Measurements from ENCODE around the gene INHBC.
"Not testable (repeated sequence)": the region's sequence is repeated elsewhere in the genome, so short reads cannot be mapped to it uniquely, and the experiment has no call there.

INHBC gene

GRCh38 chr12:57439762-57440266, 5.2 kb downstream of the INHBC start:
- no peak overlapping the region for H3K4me3 ChIP-seq (ENCODE audit: insufficient read length, low read depth)
- DNase-seq (ENCODE audit: low read depth, low spot score) = no peak
- no peak for TF ChIP-seq ZNF274 (IDR thresholded peaks at IDR 0.05; ENCODE audit: low read depth, low read length)
- TF ChIP-seq YY1 (IDR thresholded peaks at IDR 0.05; ENCODE audit: insufficient read depth, insufficient read length) = no peak
- TF ChIP-seq SUZ12 (IDR thresholded peaks at IDR 0.05; ENCODE audit: extremely low read depth, insufficient read depth, insufficient read length) = no peak
- H3K9me3 ChIP-seq (ENCODE audit: insufficient read depth, low read length) = no peaks in the 10 kb centered on the region
- H3K4me1 ChIP-seq (ENCODE audit: insufficient read depth, insufficient read length) = peaks cover under 1% of the 10 kb centered on the region
- no peak overlapping the region for H3K9ac ChIP-seq (ENCODE audit: insufficient read length, low read depth)
- no peaks in the 10 kb centered on the region for H3K27me3 ChIP-seq (ENCODE audit: insufficient read depth, insufficient read length)
- H3K36me3 ChIP-seq (ENCODE audit: insufficient read depth, insufficient read length, low read length) = no peaks in the 10 kb centered on the region

GRCh38 chr12:57441393-57441792, 6.8 kb downstream of the INHBC start:
- not testable (repeated sequence) for H3K9ac ChIP-seq (ENCODE audit: insufficient read length, low read depth); H3K36me3 ChIP-seq (ENCODE audit: insufficient read depth, insufficient read length, low read length); H3K27me3 ChIP-seq (ENCODE audit: insufficient read depth, insufficient read length); DNase-seq (ENCODE audit: low read depth, low spot score); H3K4me3 ChIP-seq (ENCODE audit: insufficient read length, low read depth); H3K9me3 ChIP-seq (ENCODE audit: insufficient read depth, low read length); H3K4me1 ChIP-seq (ENCODE audit: insufficient read depth, insufficient read length)

DNA sequence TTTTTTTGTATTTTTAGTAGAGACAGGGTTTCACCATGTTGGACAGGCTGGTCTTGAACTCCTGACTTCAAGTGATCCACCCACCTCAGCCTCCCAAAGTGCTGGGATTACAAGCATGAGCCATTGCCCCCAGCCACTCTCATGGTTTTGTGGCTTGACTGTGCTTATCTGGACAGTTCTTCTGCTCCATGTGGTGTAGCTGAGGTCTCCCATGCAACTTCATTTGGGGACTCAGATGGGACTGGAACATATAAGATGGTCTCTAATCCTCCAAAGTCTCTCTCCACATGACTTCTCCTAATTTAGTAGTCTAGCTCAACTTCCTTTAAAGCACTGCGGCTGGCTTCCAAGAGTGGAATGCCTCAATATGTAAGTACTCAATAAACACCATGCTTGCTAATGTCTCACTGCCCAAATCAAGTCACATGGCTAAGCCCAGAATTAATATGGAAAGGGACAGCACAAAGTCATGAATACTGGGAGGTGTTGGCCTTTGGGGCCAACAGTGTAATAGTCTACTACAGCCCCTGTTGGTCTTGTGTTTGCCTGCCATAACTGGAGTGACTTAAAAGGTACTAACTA, 7.4 kb downstream of the INHBC start:
- TF ChIP-seq ZNF274 (IDR thresholded peaks at IDR 0.05; ENCODE audit: low read depth, low read length) (no peak), YY1 (IDR thresholded peaks at IDR 0.05; ENCODE audit: insufficient read depth, insufficient read length) (no peak)
- no peak overlapping the region for H3K4me3 ChIP-seq (ENCODE audit: insufficient read length, low read depth)

DNA sequence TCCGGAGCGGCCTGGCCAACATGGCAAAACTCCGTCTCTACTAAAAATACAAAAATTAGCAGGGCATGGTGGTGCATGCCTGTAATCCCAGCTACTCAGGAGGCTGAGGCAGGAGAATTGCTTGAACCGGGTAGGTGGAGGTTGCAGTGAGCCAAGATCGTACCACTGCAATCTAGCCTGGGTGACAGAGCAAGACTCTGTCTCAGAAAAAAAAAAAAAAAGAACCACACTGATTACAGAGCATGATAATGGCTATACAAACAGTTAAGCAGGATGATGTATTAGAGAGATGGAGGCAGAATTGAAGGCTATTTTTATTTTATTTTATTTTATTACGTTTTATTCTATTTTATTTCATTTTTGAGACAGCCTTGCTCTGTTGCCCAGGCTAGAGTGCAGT, 9.8 kb downstream of the INHBC start:
- not testable (repeated sequence) for H3K27me3 ChIP-seq (ENCODE audit: insufficient read depth, insufficient read length); DNase-seq (ENCODE audit: low read depth, low spot score); H3K9me3 ChIP-seq (ENCODE audit: insufficient read depth, low read length)

More for the DNA sequence above, 7.4 kb downstream of the INHBC start:
- no peak for DNase-seq (ENCODE audit: low read depth, low spot score)
- Histone ChIP-seq H3K9me3 (ENCODE audit: insufficient read depth, low read length) (no peaks in the 10 kb centered on the region), H3K36me3 (ENCODE audit: insufficient read depth, insufficient read length, low read length) (no peaks in the 10 kb centered on the region), H3K27me3 (ENCODE audit: insufficient read depth, insufficient read length) (no peaks in the 10 kb centered on the region), H3K9ac (ENCODE audit: insufficient read length, low read depth) (no peak overlapping the region), H3K4me1 (ENCODE audit: insufficient read depth, insufficient read length) (no peaks in the 10 kb centered on the region)

GRCh38 chr12:57444744-57445143, 10.2 kb downstream of the INHBC start:
- Histone ChIP-seq H3K4me3 (ENCODE audit: insufficient read length, low read depth) (no peak overlapping the region), H3K9ac (ENCODE audit: insufficient read length, low read depth) (no peak overlapping the region), H3K4me1 (ENCODE audit: insufficient read depth, insufficient read length) (no peaks in the 10 kb centered on the region), H3K36me3 (ENCODE audit: insufficient read depth, insufficient read length, low read length) (no peaks in the 10 kb centered on the region), H3K27me3 (ENCODE audit: insufficient read depth, insufficient read length) (no peaks in the 10 kb centered on the region), H3K9me3 (ENCODE audit: insufficient read depth, low read length) (no peaks in the 10 kb centered on the region)
- no peak for DNase-seq (ENCODE audit: low read depth, low spot score)
- TF ChIP-seq SUZ12 (IDR thresholded peaks at IDR 0.05; ENCODE audit: extremely low read depth, insufficient read depth, insufficient read length) = no peak
- no peak for TF ChIP-seq ZNF274 (IDR thresholded peaks at IDR 0.05; ENCODE audit: low read depth, low read length)
- TF ChIP-seq YY1 (IDR thresholded peaks at IDR 0.05; ENCODE audit: insufficient read depth, insufficient read length) = no peak

More for the DNA sequence above, 9.8 kb downstream of the INHBC start:
- not testable (repeated sequence) for H3K9ac ChIP-seq (ENCODE audit: insufficient read length, low read depth); H3K36me3 ChIP-seq (ENCODE audit: insufficient read depth, insufficient read length, low read length); H3K4me3 ChIP-seq (ENCODE audit: insufficient read length, low read depth); H3K4me1 ChIP-seq (ENCODE audit: insufficient read depth, insufficient read length)

DNA sequence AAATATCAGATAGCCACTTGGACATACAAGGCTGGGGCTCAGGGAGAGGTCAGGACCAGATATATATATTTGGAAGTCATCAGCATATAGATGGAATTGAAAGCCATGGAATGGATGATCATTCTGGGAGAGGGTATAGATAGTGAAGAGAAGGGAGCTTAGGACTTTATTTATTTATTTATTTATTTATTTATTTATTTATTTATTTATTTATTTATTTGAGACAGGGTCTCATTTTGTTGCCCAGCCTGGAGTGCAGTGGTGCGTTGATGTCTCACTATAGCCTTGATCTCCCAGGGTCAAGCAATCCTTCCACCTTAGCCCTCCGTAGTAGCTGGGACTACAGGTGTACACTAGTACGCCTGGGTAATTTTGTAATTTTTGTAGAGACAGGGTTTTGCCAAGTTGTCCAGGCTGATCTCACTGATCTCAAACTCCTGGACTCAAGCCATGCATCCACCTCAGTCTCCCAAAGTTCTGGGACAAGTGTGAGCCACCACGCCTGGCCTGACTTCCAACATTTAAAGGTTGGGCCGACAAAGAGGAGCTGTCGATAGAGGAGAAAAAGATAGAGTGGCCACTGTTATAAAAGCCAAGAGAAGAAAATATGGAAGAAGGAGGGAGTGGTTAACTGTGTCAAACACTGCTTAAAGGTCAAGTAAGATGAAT, 11.8 kb downstream of the INHBC start:
- Histone ChIP-seq H3K27me3 (ENCODE audit: insufficient read depth, insufficient read length) (no peaks in the 10 kb centered on the region), H3K4me1 (ENCODE audit: insufficient read depth, insufficient read length) (peaks cover 2% of the 10 kb centered on the region), H3K9me3 (ENCODE audit: insufficient read depth, low read length) (no peaks in the 10 kb centered on the region), H3K36me3 (ENCODE audit: insufficient read depth, insufficient read length, low read length) (no peaks in the 10 kb centered on the region), H3K4me3 (ENCODE audit: insufficient read length, low read depth) (no peak overlapping the region), H3K9ac (ENCODE audit: insufficient read length, low read depth) (no peak overlapping the region)
- TF ChIP-seq ZNF274 (IDR thresholded peaks at IDR 0.05; ENCODE audit: low read depth, low read length) = no peak
- no peak for TF ChIP-seq YY1 (IDR thresholded peaks at IDR 0.05; ENCODE audit: insufficient read depth, insufficient read length)
- no peak for TF ChIP-seq SUZ12 (IDR thresholded peaks at IDR 0.05; ENCODE audit: extremely low read depth, insufficient read depth, insufficient read length)
- DNase-seq (ENCODE audit: low read depth, low spot score) = no peak

DNA sequence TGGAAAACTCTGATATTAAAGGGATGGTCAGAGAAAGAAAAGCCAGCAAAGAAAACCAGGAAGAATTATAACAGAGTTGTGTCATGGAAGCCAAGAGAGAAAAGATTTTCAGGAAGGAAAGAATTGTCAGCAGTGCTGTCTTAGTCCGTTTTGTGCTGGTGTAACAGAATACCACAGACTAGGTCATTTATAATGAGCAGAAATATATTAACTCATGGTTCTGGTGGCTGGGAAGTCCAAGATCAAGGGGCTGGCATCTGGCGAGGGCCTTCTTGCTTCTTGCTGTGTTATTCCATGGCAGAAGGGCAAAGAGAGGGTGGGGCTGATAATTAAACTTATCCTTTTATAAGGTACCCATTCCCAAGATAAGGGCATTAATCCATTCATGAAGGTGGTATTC, 14.1 kb downstream of the INHBC start:
- H3K36me3 ChIP-seq (ENCODE audit: insufficient read depth, insufficient read length, low read length) = no peaks in the 10 kb centered on the region
- no peaks in the 10 kb centered on the region for H3K9me3 ChIP-seq (ENCODE audit: insufficient read depth, low read length)
- no peaks in the 10 kb centered on the region for H3K27me3 ChIP-seq (ENCODE audit: insufficient read depth, insufficient read length)
- no peak for TF ChIP-seq SUZ12 (IDR thresholded peaks at IDR 0.05; ENCODE audit: extremely low read depth, insufficient read depth, insufficient read length)
- TF ChIP-seq ZNF274 (IDR thresholded peaks at IDR 0.05; ENCODE audit: low read depth, low read length) = no peak
- no peak for TF ChIP-seq YY1 (IDR thresholded peaks at IDR 0.05; ENCODE audit: insufficient read depth, insufficient read length)
- no peak overlapping the region for H3K9ac ChIP-seq (ENCODE audit: insufficient read length, low read depth)
- H3K4me3 ChIP-seq (ENCODE audit: insufficient read length, low read depth) = no peak overlapping the region
- peaks cover 13% of the 10 kb centered on the region for H3K4me1 ChIP-seq (ENCODE audit: insufficient read depth, insufficient read length)
- DNase-seq (ENCODE audit: low read depth, low spot score) = no peak

All from NT2/D1 (cell line).